ENCODE results near the gene PUS7L. TPM values are rescaled to one million over a fixed set of nuclear protein-coding genes. Genes with fewer than 3 reads are reported as not detected.

Gene PUS7L
- total RNA-seq, 1 donor from 2014 or later = 5.5 TPM

DNA sequence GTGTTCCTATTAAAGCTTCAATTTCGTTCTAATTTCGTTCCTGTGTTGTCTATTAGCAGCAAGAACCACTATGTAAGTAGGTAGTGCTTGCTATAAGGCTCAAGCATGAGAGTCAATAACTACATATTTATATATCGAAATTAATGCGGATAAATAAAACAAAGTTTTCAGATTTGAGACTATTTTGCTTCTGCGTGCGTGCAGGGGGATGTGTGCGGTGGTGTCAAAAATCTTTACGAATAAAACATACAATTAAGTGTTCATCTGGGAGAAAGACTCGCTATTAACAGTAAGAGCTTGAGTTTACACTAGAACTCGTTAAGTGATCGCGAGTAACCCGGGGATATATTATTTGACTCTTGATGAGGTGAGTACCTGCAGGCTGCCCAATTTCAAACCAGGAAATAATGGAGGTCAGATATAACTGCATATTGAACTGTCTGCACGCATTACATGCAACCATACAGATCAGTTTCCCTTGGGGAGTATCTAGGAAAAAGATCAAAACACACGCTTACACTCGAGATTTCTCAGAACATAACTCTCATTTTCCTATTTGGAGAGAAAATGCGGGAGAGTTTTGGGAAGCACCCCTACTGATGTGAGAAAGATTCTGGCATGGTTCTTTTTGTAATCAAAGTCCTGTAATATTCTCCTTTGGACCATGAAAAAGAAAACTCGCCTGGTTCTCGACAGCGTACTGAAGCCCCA is 46.7 kb upstream of the PUS7L start:
- H3K36me3 Mint-ChIP-seq (ENCODE audit: unreplicated experiment) = peaks cover 9% of the 10 kb centered on the region
- H3K27me3 Mint-ChIP-seq (ENCODE audit: unreplicated experiment) = peaks cover 3% of the 10 kb centered on the region
- no peak for DNase-seq (ENCODE audit: extremely low spot score, unreplicated experiment)
- H3K4me1 Mint-ChIP-seq (ENCODE audit: unreplicated experiment) = peaks cover 27% of the 10 kb centered on the region
- TF ChIP-seq, protein P1, sequence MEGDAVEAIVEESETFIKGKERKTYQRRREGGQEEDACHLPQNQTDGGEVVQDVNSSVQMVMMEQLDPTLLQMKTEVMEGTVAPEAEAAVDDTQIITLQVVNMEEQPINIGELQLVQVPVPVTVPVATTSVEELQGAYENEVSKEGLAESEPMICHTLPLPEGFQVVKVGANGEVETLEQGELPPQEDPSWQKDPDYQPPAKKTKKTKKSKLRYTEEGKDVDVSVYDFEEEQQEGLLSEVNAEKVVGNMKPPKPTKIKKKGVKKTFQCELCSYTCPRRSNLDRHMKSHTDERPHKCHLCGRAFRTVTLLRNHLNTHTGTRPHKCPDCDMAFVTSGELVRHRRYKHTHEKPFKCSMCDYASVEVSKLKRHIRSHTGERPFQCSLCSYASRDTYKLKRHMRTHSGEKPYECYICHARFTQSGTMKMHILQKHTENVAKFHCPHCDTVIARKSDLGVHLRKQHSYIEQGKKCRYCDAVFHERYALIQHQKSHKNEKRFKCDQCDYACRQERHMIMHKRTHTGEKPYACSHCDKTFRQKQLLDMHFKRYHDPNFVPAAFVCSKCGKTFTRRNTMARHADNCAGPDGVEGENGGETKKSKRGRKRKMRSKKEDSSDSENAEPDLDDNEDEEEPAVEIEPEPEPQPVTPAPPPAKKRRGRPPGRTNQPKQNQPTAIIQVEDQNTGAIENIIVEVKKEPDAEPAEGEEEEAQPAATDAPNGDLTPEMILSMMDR (IDR thresholded peaks at IDR 0.05) = no peak
- peak overlapping the region; percentile 100 for H3K4me3 Mint-ChIP-seq (ENCODE audit: unreplicated experiment)
- H3K27ac Mint-ChIP-seq (ENCODE audit: unreplicated experiment) = peak overlapping the region; percentile 100
- H3K9me3 Mint-ChIP-seq (ENCODE audit: unreplicated experiment) = no peaks in the 10 kb centered on the region

DNA sequence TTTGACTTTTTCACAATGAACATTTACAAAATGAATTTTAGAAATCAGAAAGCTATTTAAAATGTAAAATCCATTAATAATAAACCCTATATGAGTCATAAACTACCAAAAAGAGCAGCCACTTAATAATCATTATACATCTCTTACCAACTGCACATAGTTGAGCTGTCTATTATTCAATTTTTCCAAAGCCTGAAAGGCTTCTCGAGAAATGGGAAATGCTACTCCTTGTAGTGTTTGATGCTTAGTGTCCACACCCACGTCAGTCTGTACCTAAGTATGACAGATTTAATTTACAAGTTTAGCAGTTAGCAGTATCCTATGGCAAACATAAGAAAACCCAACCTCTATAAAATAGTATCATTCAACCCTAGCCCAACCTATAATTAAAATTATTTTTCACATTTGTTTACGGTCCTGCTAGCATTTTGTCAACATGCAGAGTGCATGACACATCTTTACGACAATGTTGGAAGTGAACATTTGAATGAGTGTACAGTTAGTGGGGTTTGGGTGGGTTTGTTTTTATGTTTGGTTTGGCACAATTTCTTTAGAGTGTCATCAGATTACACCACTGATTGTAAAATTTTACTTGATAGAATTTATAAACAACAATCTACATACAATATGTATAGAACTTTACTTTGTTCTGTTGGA is 39.1 kb upstream of the PUS7L start:
- Mint-ChIP-seq H3K27me3 (ENCODE audit: unreplicated experiment) (no peaks in the 10 kb centered on the region), H3K9me3 (ENCODE audit: unreplicated experiment) (no peaks in the 10 kb centered on the region), H3K4me3 (ENCODE audit: unreplicated experiment) (no peak overlapping the region), H3K4me1 (ENCODE audit: unreplicated experiment) (no peaks in the 10 kb centered on the region), H3K27ac (ENCODE audit: unreplicated experiment) (no peak overlapping the region), H3K36me3 (ENCODE audit: unreplicated experiment) (peaks cover 41% of the 10 kb centered on the region)
- TF ChIP-seq, protein P1 (IDR thresholded peaks at IDR 0.05) = no peak
- no peak for DNase-seq (ENCODE audit: extremely low spot score, unreplicated experiment)

DNA sequence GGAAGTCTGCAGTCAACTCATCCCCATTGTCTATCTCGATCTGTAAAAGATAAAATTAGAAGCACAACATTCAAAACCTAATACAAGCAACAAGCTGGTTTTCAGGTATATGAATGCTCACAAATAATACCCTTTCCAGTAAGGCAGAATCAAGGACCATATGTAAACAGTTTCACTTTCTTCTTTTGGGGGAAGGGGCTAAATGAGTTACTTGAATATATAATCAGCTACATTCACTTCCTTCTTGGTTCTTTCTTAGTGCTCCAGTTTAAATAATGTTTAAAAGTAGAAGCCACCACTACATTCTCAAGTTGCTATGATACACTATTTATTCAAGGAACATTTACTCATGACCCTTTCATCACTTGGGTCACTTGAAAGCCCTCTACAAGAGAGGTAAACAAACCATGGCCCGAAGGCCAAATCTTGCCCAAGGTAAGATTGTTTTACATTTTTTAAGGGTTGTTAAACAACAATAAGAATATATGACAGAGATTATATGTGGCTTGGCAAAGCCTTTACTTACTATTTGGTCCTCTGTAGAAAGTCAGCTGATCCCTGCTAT is 37.2 kb upstream of the PUS7L start:
- H3K27me3 Mint-ChIP-seq (ENCODE audit: unreplicated experiment) = no peaks in the 10 kb centered on the region
- peaks cover 39% of the 10 kb centered on the region for H3K36me3 Mint-ChIP-seq (ENCODE audit: unreplicated experiment)

DNA sequence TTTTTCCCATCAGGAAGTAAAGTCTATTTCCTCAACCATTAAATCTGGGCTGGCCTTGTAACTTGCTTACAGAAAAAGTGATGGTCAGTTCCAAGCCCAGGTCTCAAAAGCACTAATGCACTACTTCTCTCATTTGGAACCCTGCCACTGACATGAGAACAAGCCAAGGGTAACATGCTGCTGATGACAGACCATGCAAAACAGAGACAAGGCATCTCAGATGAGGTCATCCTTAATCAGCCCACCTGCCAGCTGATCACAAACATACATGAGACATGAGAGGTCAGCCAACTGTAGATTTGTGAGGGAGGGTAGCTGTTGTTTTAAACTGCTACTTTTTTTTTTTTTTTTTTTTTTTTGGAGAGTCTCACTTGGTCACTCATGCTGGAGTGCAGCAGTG is 31.4 kb upstream of the PUS7L start:
- TF ChIP-seq, protein P1 (IDR thresholded peaks at IDR 0.05) = no peak
- H3K36me3 Mint-ChIP-seq (ENCODE audit: unreplicated experiment) = peaks cover 7% of the 10 kb centered on the region
- no peak for DNase-seq (ENCODE audit: extremely low spot score, unreplicated experiment)
- H3K4me1 Mint-ChIP-seq (ENCODE audit: unreplicated experiment) = no peaks in the 10 kb centered on the region
- H3K9me3 Mint-ChIP-seq (ENCODE audit: unreplicated experiment) = no peaks in the 10 kb centered on the region
- no peaks in the 10 kb centered on the region for H3K27me3 Mint-ChIP-seq (ENCODE audit: unreplicated experiment)
- H3K4me3 Mint-ChIP-seq (ENCODE audit: unreplicated experiment) = no peak overlapping the region
- no peak overlapping the region for H3K27ac Mint-ChIP-seq (ENCODE audit: unreplicated experiment)

More for the DNA sequence above, 37.2 kb upstream of the PUS7L start:
- Mint-ChIP-seq H3K9me3 (ENCODE audit: unreplicated experiment) (no peaks in the 10 kb centered on the region), H3K4me3 (ENCODE audit: unreplicated experiment) (no peak overlapping the region), H3K27ac (ENCODE audit: unreplicated experiment) (no peak overlapping the region), H3K4me1 (ENCODE audit: unreplicated experiment) (no peaks in the 10 kb centered on the region)
- DNase-seq (ENCODE audit: extremely low spot score, unreplicated experiment) = no peak
- TF ChIP-seq, protein P1 (IDR thresholded peaks at IDR 0.05) = no peak
